WTC11 (cell line): ENCODE results near the gene SDHB. TPM values are rescaled to one million over a fixed set of nuclear protein-coding genes. Genes with fewer than 3 reads are reported as not detected.

Experiments
- ATAC-seq: fragments of 200-7000 bp; cut with Tn5 transposase; 2 replicates; pipeline ENCODE4 v1.10.0; 2021; ENCODE audit warnings: mild to moderate bottlenecking, moderate library complexity
- CTCF ChIA-PET: fragments of 300-600 bp; sonication (Branson Sonifier 250); formaldehyde crosslinking; loops from one replicate; lab custom pipeline; 2021; ENCODE audit warnings: antibody characterized with exemption; lab: Charles Lee
- POLR2A ChIA-PET: fragments of 350-600 bp; sonication (Branson Sonifier 250); formaldehyde crosslinking; loops from one replicate; lab custom pipeline; 2021; ENCODE audit warnings: antibody characterized with exemption; lab: Charles Lee
- DNase-seq: peaks from one replicate; pipeline ENCODE4 v3.0.0; 2021; ENCODE audit warnings: low spot score
- H3K27ac Mint-ChIP-seq: 2 replicates; pipeline ENCODE4 v1.8.0; 2021; ENCODE audit warnings: mixed read lengths
- H3K27me3 Mint-ChIP-seq: 2 replicates; pipeline ENCODE4 v1.8.0; 2021; ENCODE audit warnings: low read depth, mild to moderate bottlenecking, moderate library complexity, mixed read lengths
- H3K36me3 Mint-ChIP-seq: 2 replicates; pipeline ENCODE4 v1.8.0; 2021; ENCODE audit warnings: mixed read lengths
- H3K4me1 Mint-ChIP-seq: 2 replicates; pipeline ENCODE4 v1.8.0; 2022; ENCODE audit warnings: mixed read lengths
- H3K4me3 Mint-ChIP-seq: 2 replicates; pipeline ENCODE4 v1.8.0; 2021; ENCODE audit warnings: mild to moderate bottlenecking, moderate library complexity, mixed read lengths
- H3K9me3 Mint-ChIP-seq: 2 replicates; pipeline ENCODE4 v1.8.0; 2021; ENCODE audit warnings: mixed read lengths
- ARID4B ChIP-seq: sonication (generic); formaldehyde crosslinking; IDR thresholded peaks from 2 replicates; pipeline ENCODE4 v1.8.0; 2023; ENCODE audit warnings: missing genetic modification reagents, mild to moderate bottlenecking, borderline replicate concordance
- ATF1 ChIP-seq: sonication (generic); formaldehyde crosslinking; IDR thresholded peaks from 2 replicates; pipeline ENCODE4 v1.8.1; 2023; ENCODE audit warnings: mild to moderate bottlenecking, moderate library complexity, missing genetic modification reagents
- CREB1 ChIP-seq: sonication (generic); formaldehyde crosslinking; IDR thresholded peaks from 2 replicates; pipeline ENCODE4 v1.8.0; 2023; ENCODE audit warnings: mild to moderate bottlenecking, missing genetic modification reagents
- E2F1 ChIP-seq: sonication (generic); formaldehyde crosslinking; IDR thresholded peaks from 2 replicates; pipeline ENCODE4 v1.8.0; 2022; ENCODE audit warnings: mild to moderate bottlenecking, missing genetic modification reagents
- ERG ChIP-seq: fragments of 250-450 bp; sonication (Bioruptor Pico); IDR thresholded peaks from 2 replicates; pipeline ENCODE4 v1.8.0; 2021; ENCODE audit warnings: mild to moderate bottlenecking
- ESRRA ChIP-seq: sonication (generic); formaldehyde crosslinking; IDR thresholded peaks from 2 replicates; pipeline ENCODE4 v1.8.1; 2022; ENCODE audit warnings: mild to moderate bottlenecking, missing genetic modification reagents, borderline replicate concordance
- FOXK1 ChIP-seq: sonication (generic); formaldehyde crosslinking; IDR thresholded peaks from 2 replicates; pipeline ENCODE4 v1.8.0; 2022; ENCODE audit warnings: mild to moderate bottlenecking, moderate library complexity, missing genetic modification reagents
- GABPB1 ChIP-seq: sonication (generic); formaldehyde crosslinking; IDR thresholded peaks from 2 replicates; pipeline ENCODE4 v1.8.1; 2023; ENCODE audit warnings: mild to moderate bottlenecking, missing genetic modification reagents
- JAZF1 ChIP-seq: fragments of 250-450 bp; sonication (Bioruptor Pico); IDR thresholded peaks from 2 replicates; pipeline ENCODE4 v1.9.0; 2021; ENCODE audit warnings: moderate library complexity, mild to moderate bottlenecking, inconsistent platforms
- JUN ChIP-seq: sonication (generic); formaldehyde crosslinking; IDR thresholded peaks from 2 replicates; pipeline ENCODE4 v1.8.0; 2023; ENCODE audit warnings: mild to moderate bottlenecking, missing genetic modification reagents
- KAT7 ChIP-seq: sonication (generic); formaldehyde crosslinking; IDR thresholded peaks from 2 replicates; pipeline ENCODE4 v1.8.1; 2023; ENCODE audit warnings: missing genetic modification reagents, mild to moderate bottlenecking, borderline replicate concordance
- MLX ChIP-seq: sonication (generic); formaldehyde crosslinking; IDR thresholded peaks from 2 replicates; pipeline ENCODE4 v1.8.1; 2023; ENCODE audit warnings: mild to moderate bottlenecking, missing genetic modification reagents, moderate library complexity
- MXD4 ChIP-seq: fragments of 250-450 bp; sonication (Bioruptor Pico); IDR thresholded peaks from 2 replicates; pipeline ENCODE4 v1.8.0; 2021; ENCODE audit warnings: mild to moderate bottlenecking, moderate library complexity, borderline replicate concordance
- SOX15 ChIP-seq: fragments of 250-450 bp; sonication (Bioruptor Pico); IDR thresholded peaks from 2 replicates; pipeline ENCODE4 v1.9.0; 2021; ENCODE audit warnings: mild to moderate bottlenecking
- ZBTB21 ChIP-seq: sonication (generic); formaldehyde crosslinking; IDR thresholded peaks from 2 replicates; pipeline ENCODE4 v1.8.1; 2023; ENCODE audit warnings: mild to moderate bottlenecking, missing genetic modification reagents, borderline replicate concordance
- ZBTB43 ChIP-seq: sonication (generic); formaldehyde crosslinking; IDR thresholded peaks from 2 replicates; pipeline ENCODE4 v1.8.1; 2023; ENCODE audit warnings: mild to moderate bottlenecking, missing genetic modification reagents
- ZNF281 ChIP-seq: sonication (generic); formaldehyde crosslinking; IDR thresholded peaks from 2 replicates; pipeline ENCODE4 v1.8.0; 2023; ENCODE audit warnings: mild to moderate bottlenecking, missing genetic modification reagents
- ZNF425 ChIP-seq: fragments of 250-450 bp; sonication (Bioruptor Pico); conservative IDR thresholded peaks from 2 replicates; pipeline ENCODE4 v1.9.0; 2021; ENCODE audit warnings: mild to moderate bottlenecking
- total RNA-seq: library from RNA; stranded (reverse); gene quantifications from 3 replicates; pipeline ENCODE4 v1.2.3, GENCODE V29; 2021

The SDHB gene
- total RNA-seq, 1 experiment from 2014 or later = 89.5 TPM

GRCh38 chr1:17001760-17002523 lies 51.9 kb downstream of the SDHB start:
- no peak overlapping the region for H3K4me3 Mint-ChIP-seq
- no peak overlapping the region for H3K27ac Mint-ChIP-seq
- no peaks in the 10 kb centered on the region for H3K27me3 Mint-ChIP-seq
- peaks cover 22% of the 10 kb centered on the region for H3K36me3 Mint-ChIP-seq
- ATAC-seq = no peak
- POLR2A ChIA-PET = interaction anchor here (0.5 to 0.6 kb wide), 2 partner anchors 113 to 188 kb away, joined by 3 read pairs; no protein-coding TSS in a partner anchor
- CTCF ChIA-PET = interaction anchor here (1.1 to 5.4 kb wide), 3 partner anchors 11 to 41 kb away, joined by 5 to 67 read pairs (median 5); no protein-coding TSS in a partner anchor
- TF ChIP-seq MXD4 (CRISPR knock-in tag) = no peak
- TF ChIP-seq, all 79 proteins: peak for 0
- Mint-ChIP-seq H3K4me1 (peaks cover 1% of the 10 kb centered on the region), H3K9me3 (no peaks in the 10 kb centered on the region)
- DNase-seq = no peak

- DNase-seq = no peak
- Mint-ChIP-seq H3K9me3 (no peaks in the 10 kb centered on the region), H3K27ac (no peak overlapping the region), H3K36me3 (peaks cover 22% of the 10 kb centered on the region), H3K27me3 (no peaks in the 10 kb centered on the region), H3K4me1 (no peaks in the 10 kb centered on the region), H3K4me3 (no peak overlapping the region)
- ChIA-PET POLR2A (interaction anchor here (0.6 kb wide), 1 partner anchor 1304 kb away, joined by 3 read pairs; no protein-coding TSS in a partner anchor), CTCF (interaction anchor here (0.6 to 5.4 kb wide), 20 partner anchors 9 to 286 kb away, joined by 3 to 67 read pairs (median 4); partner anchors contain the start of genes ATP13A2 and MFAP2)
- TF ChIP-seq ARID4B (CRISPR knock-in tag) = no peak
- TF ChIP-seq ZNF281 = no peak
- no peak for TF ChIP-seq ESRRA
- no peak for TF ChIP-seq FOXK1 (CRISPR knock-in tag)
- TF ChIP-seq JAZF1 (CRISPR knock-in tag) = no peak
- no peak for TF ChIP-seq CREB1
- TF ChIP-seq KAT7 (CRISPR knock-in tag) = no peak
- no peak for TF ChIP-seq E2F1 (CRISPR knock-in tag)
- no peak for TF ChIP-seq ZBTB21 (CRISPR knock-in tag)
- TF ChIP-seq JUN (CRISPR knock-in tag) = no peak
- no peak for TF ChIP-seq SOX15 (CRISPR knock-in tag)
- TF ChIP-seq MLX (CRISPR knock-in tag) = no peak
- TF ChIP-seq ZNF425 (CRISPR knock-in tag) = no peak
- TF ChIP-seq ERG = no peak
- no peak for TF ChIP-seq ATF1 (CRISPR knock-in tag)
- TF ChIP-seq ZBTB43 (CRISPR knock-in tag) = no peak
- TF ChIP-seq GABPB1 = no peak
- peak; percentile 51 for ATAC-seq
These were observed 54.0 kb downstream of the SDHB start for GRCh38 chr1:16999863-17000262.
